ENCODE measurements around the gene RPAP2.
"Not testable (repeated sequence)": the region's sequence is repeated elsewhere in the genome, so short reads cannot be mapped to it uniquely, and the experiment has no call there.

Gene RPAP2

GRCh38 chr1:92298573-92299476 is at the start of gene RPAP2, which contains the start of gene GLMN:
Gene RPAP2 (plus strand): TSS chr1:92299059. CDS start chr1:92299074, 15 bp downstream.
Gene GLMN (minus strand): TSS chr1:92298987. CDS start chr1:92297999, 988 bp downstream.
- DNase-seq (ENCODE audit: low read depth): peak; percentile 49

DNA sequence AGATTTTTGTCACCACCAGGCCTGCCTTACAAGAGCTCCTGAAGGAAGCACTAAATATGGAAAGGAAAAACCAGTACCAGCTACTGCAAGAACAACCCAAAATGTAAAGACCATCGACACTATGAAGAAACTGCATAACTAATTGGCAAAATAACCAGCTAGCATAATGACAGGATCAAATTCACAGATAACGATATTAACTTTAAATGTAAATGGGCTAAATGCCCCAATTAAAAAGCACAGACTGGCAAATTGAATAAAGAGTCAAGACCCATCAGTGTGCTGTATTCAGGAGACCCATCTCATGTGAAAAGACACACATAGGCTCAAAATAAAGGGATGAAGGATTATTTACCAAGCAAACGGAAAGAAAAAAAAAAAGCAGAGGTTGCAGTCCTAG is 44.1 kb upstream of the RPAP2 start:
- not testable (repeated sequence) for DNase-seq (ENCODE audit: low read depth)

DNA sequence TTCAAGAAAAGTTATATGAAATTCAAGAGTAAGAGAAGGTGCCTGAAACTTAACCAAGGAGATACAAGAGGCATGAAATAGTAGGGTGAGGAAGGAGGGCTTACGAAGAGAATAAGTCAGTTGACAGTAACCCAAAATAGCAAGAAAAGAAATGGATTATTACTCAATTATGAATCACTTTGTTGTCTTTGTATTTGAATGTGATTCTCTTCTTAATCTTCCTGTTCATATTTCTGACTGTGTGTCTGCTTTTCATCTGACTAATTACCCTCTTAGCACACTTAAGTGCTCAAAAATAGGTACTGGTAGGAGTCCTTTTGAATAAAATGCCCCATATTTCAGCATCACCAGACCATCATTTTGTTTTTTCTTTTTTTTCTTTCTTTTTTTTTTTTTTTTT is 39.5 kb upstream of the RPAP2 start:
- DNase-seq (ENCODE audit: low read depth): no peak

DNA sequence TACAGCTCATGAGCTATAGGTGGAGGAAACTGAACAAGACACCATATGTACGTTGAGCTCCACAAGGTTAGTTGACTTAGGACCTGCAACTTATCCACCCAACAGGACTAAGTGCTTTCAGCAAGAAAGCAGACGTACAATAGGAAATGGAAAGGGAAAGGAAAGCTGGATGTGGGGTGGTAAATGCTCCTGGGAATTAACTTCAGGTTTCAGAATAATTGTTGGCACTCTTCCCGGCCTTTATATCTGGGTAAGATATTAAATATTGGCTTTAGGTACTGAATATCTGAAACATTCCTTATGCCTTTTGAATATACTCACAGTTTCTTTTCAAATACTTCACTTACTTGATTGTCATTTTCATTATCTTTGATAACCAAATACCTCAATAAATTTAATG is 36.3 kb upstream of the RPAP2 start:
- DNase-seq (ENCODE audit: low read depth): no peak

DNA sequence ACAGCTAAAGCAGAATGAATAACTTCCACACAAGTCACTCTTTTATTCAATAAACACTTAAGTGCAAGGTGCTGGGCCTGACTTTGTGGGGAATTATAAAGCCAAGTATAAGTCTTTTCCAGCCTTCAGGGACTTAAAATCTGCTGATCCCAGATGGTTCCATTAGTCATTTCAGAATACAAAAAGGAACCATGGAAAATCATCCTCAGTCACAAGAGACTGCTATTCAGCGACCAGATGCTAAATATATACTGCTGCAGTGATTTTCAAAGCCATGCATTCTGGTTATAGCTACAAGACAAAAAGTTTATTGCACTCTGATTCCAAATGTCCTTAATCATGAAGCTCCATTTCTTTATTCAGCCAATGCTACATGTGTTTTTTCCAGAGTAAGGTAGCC is 25.8 kb upstream of the RPAP2 start:
- DNase-seq (ENCODE audit: low read depth): no peak

- no peak for DNase-seq (ENCODE audit: low read depth)
Measured at GRCh38 chr1:92274939-92275338, 23.9 kb upstream of the RPAP2 start.

- no peak for DNase-seq (ENCODE audit: low read depth)
Measured at GRCh38 chr1:92276082-92276481, 22.8 kb upstream of the RPAP2 start.

DNA sequence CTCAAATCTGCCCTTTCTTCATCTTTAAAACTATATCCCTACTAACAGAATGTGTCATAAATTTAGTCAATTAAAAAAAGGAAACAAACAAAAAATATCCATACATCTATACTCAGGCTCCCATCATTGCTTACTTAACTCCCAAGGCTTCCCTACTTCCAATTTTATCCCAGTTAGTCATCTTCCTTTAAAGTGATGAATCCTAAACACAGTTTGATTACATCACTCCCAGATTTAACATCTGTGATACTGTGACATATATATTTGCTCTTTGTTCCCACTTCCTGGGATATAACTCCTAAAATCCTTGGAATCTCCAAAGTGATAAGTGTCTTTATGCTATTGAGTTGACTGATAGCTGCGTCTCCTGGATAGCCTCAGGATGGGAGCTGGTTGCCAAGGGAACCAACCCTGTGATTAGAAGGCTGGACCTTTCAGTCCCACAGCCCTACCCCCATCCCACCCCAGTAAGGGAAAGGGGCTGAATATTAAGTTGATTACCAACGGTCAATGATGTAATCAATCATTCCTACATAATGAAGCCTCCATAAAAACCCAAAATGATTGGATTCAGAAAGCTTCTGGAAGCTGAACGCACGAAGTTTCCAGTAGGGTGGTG is 21.6 kb upstream of the RPAP2 start:
- DNase-seq (ENCODE audit: low read depth): no peak

- not testable (repeated sequence) for DNase-seq (ENCODE audit: low read depth)
Measured at GRCh38 chr1:92279781-92280180, 19.1 kb upstream of the RPAP2 start.

DNA sequence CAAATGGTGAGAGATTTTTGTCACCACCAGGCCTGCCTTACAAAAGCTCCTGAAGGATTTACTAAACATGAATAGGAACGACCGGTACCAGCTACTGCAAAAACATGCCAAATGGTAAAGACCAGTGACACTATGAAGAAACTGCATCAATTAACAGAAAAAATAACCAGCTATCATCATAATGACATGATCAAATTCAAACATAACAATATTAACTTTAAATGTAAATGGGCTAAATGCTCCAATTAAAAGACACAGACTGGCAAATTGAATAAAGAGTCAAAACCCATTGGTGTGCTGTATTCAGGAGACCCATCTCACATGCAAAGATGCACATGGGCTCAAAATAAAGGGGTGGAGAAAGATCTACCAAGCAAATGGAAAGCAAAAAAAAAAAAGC is 17.4 kb upstream of the RPAP2 start:
- not testable (repeated sequence) for DNase-seq (ENCODE audit: low read depth)

GRCh38 chr1:92291372-92291999 is 7.4 kb upstream of the RPAP2 start:
- no peak for DNase-seq (ENCODE audit: low read depth)

DNA sequence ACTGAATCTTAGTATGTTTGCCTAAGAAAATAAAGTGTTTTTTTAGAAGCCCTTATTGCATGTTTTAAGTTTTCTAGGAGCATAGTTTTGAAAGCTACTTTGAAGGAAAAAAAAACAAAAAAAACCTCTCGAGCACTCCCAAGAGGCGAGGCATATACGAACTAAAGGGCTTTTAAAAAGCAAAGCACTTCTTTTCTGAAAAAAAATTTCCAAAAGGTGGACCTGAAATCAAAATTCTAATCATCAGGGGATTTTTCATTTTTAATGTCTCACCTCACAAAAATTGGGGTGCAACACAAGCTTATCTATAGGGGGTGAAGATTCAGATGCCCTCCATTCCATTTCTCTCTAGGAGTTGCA is 666 bp upstream of the RPAP2 start:
- DNase-seq (ENCODE audit: low read depth): no peak

- no peak for DNase-seq (ENCODE audit: low read depth)
Measured at GRCh38 chr1:92299477-92300150, 755 bp downstream of the RPAP2 start.

- DNase-seq (ENCODE audit: low read depth): no peak
Measured at GRCh38 chr1:92301021-92301420, 2.2 kb downstream of the RPAP2 start.

DNA sequence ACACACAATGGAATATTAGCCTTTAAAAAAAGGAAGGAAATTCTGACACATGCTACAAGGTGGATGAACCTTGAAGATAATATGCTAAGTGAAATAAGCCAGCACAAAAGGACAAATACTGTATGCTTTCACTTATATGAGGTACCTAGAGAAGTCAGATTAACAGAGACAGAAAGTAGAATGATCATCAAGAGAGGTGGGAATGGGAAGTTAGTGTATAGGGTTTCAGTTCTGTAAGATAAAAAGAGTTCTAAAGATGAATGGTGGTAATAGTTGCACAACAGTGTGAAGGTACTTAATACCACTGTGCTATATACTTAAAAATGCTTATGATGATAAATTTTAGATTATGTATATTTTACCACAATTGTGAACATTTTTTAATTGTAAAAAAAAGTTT is 7.2 kb downstream of the RPAP2 start:
- DNase-seq (ENCODE audit: low read depth): no peak

DNA sequence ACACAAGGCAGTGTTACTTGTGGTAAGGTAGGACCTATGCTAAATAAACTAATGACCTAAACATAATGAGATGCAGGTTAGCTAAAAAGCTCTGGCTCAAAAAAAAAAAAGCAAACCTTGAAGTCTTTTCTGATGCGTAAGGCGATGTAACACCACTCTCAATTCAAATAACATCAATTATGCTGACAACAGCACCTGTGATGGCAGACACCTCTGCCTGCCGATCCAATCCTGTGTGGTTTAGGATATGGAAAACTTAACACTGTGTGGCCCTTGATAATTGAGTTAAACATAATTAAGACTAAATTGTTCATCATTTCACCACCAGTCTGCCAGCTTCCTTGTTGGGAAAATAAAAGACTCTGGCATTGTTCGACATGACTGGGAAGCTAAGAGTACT is 9.1 kb downstream of the RPAP2 start:
- DNase-seq (ENCODE audit: low read depth): no peak

DNA sequence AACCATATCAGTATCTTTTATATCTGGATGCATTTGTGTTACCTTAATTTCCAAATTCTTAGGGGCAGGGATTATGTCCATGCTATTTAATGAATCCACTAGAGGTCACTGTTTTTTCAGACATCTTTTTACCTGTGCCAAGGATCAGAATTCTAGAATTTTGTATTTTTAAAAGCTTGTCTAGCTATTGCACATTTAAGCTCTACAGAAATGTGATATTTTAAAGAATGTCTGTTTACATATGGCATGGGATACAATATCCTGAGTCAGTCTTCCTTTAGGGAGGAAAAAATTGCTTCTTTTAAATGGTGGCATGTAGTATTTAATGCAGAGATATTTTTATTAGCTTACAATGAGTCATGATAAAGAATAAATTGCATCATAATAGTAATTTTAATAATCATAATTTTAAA is 11.3 kb downstream of the RPAP2 start:
- no peak for DNase-seq (ENCODE audit: low read depth)

DNA sequence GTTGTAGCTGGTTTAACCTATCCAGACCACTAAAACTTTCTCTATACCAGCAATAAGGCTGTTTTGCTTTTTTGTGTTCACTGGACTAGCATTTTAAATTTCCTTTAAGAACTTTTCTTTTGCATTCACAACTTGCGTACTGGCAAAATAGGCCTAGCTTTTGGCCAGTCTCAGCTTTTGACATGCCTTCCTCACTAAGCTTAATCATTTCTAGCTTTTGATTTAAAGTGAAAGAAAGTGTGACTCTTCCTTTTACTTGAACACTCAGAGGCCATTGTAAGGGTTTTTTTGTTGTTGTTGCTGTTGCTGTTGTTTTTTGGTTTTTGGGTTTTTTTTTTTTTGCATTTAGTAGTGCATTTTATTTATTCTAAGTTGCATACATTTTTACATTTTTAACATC is 15.2 kb downstream of the RPAP2 start:
- no peak for DNase-seq (ENCODE audit: low read depth)

GRCh38 chr1:92315766-92316599 is 17.1 kb downstream of the RPAP2 start:
- no peak for DNase-seq (ENCODE audit: low read depth)

- DNase-seq (ENCODE audit: low read depth): no peak
Measured at GRCh38 chr1:92317836-92318493, 19.1 kb downstream of the RPAP2 start.

All from stimulated activated CD8-positive, alpha-beta memory T cell treated with anti-CD3 and anti-CD28 coated beads, Interleukin-7, amount 100 ng/mL, for 24 hours (primary cell).